ENCODE measurements around the gene LAMC1.

Gene LAMC1

DNA sequence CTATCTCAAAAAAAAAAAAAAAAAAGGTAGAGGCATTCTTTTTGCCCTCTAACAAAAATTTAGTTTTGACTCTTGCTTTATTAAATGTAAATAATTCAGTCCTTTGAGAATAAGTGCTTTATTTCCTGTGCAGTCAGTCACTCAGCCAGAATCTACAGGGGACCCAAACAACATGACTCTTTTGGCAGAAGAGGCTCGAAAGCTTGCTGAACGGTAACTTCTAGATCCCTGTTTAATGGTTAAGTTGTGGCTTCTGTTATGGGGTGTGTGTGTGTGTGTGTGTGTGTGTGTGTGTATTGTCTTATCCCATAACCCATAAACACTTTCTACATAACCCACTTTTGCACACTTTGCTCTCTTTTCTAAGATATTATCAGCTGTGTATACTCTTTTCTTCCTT lies 107.9 kb downstream of the LAMC1 start:
- no peak for TF ChIP-seq CTCF (IDR thresholded peaks at IDR 0.05; ENCODE audit: low read depth, low read length)
- in situ Hi-C loops (cut with HindIII; ENCODE audit: low sequenced_read_pairs): no loop called here
- H3K4me3 ChIP-seq (ENCODE audit: low read depth, low read length): no peak overlapping the region
- DNase-seq (ENCODE audit: low read depth, low spot score): no peak

DNA sequence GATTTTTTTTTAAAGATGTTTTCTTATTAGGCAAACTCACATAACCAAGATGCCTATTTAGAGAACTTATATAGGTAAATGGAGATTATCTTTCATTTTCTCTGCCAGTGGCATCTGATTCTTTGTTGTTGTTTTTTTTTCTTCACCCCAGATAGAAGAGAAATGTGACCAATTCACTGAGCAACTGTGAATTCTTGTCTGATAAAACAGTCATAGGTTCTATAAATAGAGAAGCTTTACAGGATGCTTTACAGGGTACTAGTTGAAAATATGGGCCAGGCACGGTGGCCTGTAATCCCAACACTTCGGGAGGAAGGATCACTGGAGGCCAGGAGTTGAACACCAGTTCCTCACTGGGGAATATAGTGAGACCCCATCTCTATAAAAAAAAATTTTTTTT lies 112.1 kb downstream of the LAMC1 start:
- no peak overlapping the region for H3K4me3 ChIP-seq (ENCODE audit: low read depth, low read length)
- TF ChIP-seq CTCF (IDR thresholded peaks at IDR 0.05; ENCODE audit: low read depth, low read length): no peak
- no peak for DNase-seq (ENCODE audit: low read depth, low spot score)
- in situ Hi-C loops (cut with HindIII; ENCODE audit: low sequenced_read_pairs): no loop called here

DNA sequence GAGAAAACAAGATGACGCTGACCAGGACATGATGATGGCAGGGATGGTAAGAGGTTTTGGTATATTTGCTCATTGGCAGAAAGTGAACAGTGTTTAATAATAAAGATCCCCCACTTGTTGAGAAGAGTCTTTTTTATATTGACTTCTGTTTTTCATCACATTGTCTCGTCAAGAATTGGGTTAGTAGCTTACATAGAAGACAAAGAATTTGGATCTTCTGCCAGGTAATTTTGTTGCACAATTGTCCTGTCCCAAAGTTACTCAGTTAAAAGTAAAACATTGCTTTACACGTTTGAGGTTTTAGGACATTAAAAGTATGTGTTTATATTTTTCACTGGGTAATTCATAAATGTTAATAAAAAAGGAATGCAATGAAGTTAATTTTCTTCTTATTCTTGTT lies 114.6 kb downstream of the LAMC1 start:
- no peak for DNase-seq (ENCODE audit: low read depth, low spot score)
- H3K4me3 ChIP-seq (ENCODE audit: low read depth, low read length): no peak overlapping the region
- TF ChIP-seq CTCF (IDR thresholded peaks at IDR 0.05; ENCODE audit: low read depth, low read length): no peak
- in situ Hi-C loops (cut with HindIII; ENCODE audit: low sequenced_read_pairs): no loop called here

GRCh38 chr1:183138301-183138700 lies 115.1 kb downstream of the LAMC1 start:
- no peak overlapping the region for H3K4me3 ChIP-seq (ENCODE audit: low read depth, low read length)
- no peak for TF ChIP-seq CTCF (IDR thresholded peaks at IDR 0.05; ENCODE audit: low read depth, low read length)
- DNase-seq (ENCODE audit: low read depth, low spot score): no peak
- in situ Hi-C loops (cut with HindIII; ENCODE audit: low sequenced_read_pairs): no loop called here

DNA sequence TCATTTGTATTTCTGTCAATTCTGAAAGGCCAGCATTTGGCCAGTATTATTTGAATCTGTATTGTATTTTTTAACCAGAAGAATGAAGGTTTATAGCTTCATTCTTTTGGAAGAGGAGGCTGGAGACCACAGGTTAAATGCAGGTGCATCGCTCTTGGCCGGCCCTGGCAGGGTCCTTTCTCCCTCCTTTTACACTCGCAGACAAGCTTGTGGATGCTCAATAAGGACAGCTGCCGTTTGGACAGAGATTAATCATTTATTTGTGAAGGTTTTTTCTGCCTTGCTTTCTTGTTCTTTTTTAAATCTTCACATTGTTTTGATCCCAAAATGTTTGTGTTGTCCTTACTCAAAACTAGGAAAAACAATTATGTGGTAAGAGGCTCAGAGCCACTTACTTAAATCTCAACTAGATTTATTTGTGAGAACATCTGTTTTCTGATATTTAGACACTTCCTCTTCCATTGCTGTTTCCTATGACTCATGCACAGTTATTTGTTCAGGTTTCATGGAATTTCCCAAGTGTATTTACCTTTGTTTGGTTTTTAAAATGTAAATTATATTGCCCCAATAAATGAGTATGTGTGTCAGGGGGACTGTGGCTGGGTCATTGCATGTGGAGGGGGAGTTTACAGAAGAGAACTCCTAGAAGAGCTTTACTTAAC lies 116.2 kb downstream of the LAMC1 start:
- DNase-seq (ENCODE audit: low read depth, low spot score): peak; percentile 36
- no peak overlapping the region for H3K4me3 ChIP-seq (ENCODE audit: low read depth, low read length)
- in situ Hi-C loops (cut with HindIII; ENCODE audit: low sequenced_read_pairs): no loop called here
- TF ChIP-seq CTCF (IDR thresholded peaks at IDR 0.05; ENCODE audit: low read depth, low read length): no peak

- in situ Hi-C loops (cut with HindIII; ENCODE audit: low sequenced_read_pairs): no loop called here
- DNase-seq (ENCODE audit: low read depth, low spot score): no peak
- TF ChIP-seq CTCF (IDR thresholded peaks at IDR 0.05; ENCODE audit: low read depth, low read length): no peak
- no peak overlapping the region for H3K4me3 ChIP-seq (ENCODE audit: low read depth, low read length)
These were observed 117.4 kb downstream of the LAMC1 start for GRCh38 chr1:183140633-183141032.

All from astrocyte of the spinal cord (primary cell).